CD4-positive, alpha-beta T cell treated with Interleukin-1 beta for 1 hour (primary cell): ENCODE results near the gene TMA7.
A peak's percentile ranks its signal among the peaks of the same experiment; 100 is the strongest.
"Not testable (repeated sequence)": the region's sequence is repeated elsewhere in the genome, so short reads cannot be mapped to it uniquely, and the experiment has no call there.

Experiments used
- DNase-seq, 2 donors: peaks; one replicate each; pipeline ENCODE4 v3.0.0-alpha.2; 2020 to 2022

TMA7 gene

DNA sequence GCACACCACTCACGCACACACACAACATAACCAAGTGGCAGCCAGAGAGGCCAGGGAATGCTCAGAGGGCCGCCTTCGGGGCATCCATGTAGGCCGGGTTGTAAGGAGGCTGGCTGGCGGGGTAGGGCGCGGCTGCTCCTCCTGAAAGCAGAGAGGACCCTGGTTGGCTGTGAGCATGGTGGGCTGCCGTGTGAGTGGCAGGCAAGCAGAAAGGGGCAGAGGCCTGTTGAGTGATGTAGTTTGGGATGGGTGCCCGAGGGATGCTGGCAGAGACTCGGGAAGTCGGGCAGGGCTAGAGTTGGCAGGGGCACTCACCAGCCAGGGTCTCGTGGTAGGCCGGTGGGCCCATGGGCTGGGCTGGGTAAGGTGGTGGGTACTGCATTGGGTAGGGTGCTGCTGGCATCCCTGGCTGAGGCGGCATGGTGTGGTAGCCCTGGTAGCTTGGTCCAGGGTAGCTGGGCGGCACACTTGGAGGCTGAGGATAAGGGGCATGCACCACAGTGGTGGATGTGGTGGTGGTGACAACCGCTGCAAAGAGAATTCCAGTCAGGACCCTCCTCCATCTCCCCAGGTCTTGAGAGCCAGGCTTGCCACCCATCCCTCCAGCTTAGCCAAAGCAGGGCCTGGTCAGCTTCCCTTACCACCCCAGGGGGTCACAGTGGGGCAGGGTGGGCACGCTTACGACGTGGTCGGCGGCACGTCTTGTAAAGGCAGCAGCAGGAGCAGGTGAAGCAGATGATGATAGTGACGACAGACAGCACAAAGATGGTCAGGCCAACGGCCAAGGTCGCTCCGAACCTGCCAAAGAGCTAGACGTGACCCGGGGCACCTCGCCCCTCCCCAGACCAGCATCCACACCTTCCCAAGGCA is 29.2 kb downstream of the TMA7 start:
- no peak for DNase-seq

DNA sequence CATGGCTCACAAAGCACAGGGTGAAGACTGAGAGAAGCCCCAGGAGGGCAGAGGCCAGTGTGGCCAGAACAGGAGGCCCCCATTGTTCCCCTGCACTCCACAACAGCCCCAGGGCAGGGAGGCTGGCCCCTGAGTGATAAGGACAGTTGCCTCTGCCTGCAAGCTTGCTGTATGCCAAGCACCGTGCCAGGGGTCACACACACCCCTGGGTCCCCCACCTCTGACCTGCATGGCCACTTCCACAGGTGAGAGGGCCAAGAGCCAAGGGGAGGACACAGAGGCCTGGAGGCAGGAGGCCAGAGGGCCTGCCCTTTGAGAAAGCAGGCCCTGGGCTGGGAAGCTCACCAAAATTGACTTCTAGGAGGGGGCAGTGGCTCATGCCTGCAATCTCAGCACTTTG is 30.2 kb downstream of the TMA7 start:
- no peak for DNase-seq

DNA sequence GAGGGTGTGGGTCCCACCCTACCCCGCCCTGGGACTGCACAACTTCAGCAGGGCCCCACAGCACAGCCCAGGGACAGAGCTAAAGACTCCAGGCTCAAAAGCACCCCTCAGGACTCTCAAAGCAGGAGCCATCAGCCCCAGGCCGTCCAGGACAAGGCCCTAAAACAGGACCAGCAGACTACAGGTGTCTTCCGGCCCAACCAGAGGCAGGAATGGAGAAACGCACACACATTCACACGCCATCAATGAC is 32.5 kb downstream of the TMA7 start:
- DNase-seq = no peak

DNA sequence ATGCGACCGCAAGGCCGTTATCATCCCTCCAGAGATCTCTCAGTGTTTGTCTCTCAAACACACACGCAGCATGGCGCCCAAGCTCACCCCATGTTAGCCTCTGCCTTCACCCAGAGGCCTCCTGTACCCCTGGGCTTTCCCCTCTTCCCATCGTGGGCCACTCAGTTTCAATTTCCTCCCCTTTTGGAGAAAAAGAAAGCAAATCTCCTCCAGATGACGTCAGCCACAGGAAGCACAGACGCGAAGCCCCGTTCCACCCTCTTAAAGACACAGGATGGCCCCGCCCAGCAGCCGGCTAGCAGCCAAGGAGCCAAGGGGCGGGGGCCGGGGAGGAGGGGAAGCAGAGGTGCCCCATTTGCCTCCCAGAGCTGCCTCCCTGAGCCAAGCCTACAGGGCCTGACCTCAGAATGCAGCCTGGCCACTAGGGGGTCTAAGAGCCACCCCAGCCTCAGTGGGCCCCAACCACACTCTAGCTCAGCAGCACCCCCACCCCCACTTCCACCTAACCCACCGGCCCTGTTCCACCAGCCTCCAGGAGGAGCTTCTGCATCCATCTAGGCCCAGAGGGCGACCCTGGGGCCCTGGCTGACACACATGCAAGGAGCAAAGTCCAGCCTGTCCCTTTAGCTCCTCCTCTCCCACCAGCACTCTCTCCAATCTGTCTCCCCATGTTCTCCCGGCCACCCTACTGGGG is 33.0 kb downstream of the TMA7 start:
- peak; percentile 97 for DNase-seq

DNA sequence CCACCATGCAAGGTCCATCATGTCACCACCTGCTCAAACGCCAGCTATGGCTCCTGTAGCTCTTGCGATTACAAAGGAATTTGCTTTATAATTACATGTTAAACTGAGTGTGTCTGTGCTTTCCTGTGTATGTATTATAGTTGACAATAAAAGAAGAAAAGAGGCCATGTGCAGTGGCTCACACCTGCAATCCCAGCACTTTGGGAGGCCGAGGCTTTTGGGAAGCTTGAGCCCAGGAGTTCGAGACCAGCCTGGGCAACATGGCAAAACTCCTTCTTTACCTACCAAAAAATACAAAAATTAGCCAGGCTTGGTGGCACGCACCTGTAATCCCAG is 33.5 kb downstream of the TMA7 start:
- DNase-seq = no peak

DNA sequence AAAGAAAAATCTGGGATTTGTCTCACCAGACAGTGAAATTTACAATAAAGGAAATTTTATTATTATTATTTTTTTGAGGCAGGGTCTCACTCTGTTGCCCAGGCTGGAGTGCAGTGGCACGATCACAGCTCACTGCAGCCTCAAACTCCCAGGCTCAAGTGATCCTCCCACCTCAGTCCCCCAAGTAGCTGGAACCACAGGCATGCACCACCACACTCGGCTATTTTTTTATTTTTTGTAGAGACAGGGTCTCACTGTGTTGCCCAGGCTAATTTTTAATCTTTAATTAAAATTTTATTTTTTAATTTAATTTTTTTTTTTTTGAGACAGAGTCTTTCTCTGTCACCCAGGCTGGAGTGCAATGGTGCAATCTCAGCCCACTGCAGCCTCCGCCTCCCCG is 34.0 kb downstream of the TMA7 start:
- not testable (repeated sequence) for DNase-seq

DNA sequence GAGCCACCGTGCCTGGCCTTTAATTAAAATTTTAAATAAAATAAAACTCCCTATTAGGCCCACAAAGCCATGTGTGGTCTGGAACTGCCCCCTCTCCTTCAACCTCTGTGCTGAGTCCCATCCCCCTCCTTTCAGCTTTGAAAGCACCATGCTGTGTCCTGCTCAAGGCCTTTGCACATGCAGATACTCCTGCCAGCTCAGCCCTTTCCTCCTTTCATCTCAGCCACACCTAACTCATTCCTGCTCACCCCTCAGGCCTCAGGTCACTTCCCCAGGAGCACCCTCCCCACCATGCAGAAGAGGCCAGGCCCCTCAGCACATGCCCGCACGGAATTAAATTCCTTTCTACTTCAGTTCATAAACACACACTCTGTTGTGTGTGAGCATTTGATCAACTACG is 34.6 kb downstream of the TMA7 start:
- no peak for DNase-seq

DNA sequence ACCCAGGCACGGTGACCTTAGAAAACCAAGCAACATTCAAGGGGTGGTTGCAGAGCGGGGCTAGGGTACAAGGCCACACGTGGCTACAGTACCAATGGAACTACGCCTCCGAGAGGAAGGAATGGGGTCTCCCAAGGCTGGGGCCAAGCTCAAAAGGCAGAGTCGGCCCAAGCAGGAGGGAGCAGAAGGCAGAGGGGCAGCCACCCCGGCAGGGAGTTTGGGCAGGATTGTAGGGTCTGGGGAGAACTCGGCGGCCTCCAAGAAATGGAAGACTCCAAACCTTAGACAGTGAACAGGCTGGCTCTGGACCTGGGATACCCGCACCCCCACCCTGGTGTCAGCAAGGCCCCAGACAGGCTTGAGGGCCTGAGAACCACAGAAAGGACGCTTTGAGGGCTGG is 35.1 kb downstream of the TMA7 start:
- DNase-seq = no peak

DNA sequence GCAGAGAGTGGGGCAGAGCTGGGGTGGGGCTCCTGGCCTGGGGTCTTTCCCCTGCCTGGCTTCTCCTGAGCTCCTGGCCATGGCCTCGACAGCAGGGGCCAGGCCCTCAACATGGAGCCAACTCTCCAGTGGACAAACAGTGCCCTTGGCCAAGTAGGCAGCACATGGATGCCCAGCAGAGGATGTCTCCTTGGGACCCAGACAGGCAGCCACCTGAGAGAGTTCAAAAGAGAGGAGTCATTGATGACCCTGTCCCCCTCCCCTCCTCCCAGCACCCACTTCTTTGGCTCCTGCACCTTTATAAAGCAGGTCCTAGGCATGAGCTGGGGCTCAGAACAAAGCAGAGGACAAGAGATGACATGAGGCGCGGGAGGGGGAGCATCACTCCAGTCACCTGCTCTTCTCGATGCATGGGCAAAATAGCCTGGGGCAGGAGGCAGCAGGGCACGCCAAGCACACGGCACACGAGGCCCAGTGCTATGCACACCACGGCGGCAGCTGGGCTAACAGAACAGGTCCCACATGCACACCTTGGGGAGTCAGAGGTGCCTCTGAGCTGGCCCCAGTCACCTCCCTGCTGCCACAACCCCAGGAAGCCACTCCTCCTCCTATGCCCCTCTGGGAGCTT is 36.5 kb downstream of the TMA7 start:
- DNase-seq = no peak

DNA sequence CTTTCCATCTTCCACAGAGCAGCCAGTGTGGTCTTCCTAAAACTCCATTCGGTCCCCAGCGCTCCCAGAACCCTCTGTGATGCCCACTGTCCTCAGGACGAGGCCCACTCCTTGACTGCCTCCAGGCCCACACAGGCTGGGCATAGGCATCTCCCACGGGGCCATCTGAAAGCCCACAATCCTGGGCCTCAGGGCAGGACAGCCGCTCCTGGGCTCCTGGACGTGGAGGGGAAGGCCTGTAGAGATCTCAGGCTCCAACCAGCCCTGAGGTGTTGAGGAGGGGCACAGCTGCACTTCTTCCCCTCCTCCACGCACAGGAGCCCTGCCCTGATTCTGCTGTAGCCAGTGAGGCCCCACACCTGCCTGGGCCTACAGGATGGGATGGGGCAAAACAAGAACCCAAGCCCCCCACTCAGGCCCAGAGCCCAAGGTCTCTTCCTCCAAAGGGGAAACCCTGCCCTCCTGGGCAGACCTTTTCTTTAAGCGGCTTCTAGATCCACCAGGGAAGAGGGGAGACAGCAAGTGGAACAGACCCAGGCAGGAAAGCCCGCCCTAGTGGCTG is 38.0 kb downstream of the TMA7 start:
- no peak for DNase-seq

DNA sequence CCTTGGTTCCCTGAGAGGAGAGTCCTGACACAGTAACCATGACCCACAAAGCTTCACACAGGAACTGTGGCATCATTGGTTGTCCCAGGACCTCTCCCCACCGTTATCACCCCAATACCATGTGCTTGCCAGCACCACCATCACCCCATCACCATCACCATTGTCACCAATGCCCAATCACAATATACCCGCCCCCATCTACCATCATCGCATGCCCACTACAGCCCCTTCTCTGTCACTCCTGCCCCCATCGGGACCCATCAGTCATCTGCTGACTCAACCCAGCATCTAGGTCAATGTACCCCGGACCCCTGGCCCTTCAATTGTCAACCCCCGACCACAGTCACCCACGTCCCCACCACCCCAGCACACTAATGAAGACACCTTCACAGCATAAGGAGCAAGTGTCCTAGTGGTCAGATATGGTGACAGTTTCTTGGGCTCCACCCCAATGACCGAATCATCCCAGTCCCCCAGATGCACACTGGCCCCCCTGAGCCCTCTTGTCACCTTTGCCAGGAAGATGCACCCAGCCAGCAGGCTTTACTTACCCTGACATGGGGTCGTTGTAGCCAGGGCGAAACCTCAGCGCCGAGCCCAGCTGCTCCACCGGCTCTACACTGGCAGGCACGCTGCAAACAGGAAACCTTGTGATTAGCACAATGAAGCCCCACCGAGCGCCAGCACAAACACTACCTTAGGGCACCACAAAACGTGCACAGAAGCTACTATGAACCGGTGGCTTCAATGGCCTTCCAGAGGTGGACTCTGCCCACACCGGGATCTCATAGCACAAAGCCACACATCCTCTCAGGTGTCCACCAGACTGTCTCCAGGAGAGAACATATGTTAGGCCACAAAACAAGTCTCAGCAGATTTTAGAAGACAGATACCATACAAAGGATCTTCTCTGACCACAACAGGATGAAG is 38.8 kb downstream of the TMA7 start:
- peak; percentile 54 to 70 for DNase-seq

DNA sequence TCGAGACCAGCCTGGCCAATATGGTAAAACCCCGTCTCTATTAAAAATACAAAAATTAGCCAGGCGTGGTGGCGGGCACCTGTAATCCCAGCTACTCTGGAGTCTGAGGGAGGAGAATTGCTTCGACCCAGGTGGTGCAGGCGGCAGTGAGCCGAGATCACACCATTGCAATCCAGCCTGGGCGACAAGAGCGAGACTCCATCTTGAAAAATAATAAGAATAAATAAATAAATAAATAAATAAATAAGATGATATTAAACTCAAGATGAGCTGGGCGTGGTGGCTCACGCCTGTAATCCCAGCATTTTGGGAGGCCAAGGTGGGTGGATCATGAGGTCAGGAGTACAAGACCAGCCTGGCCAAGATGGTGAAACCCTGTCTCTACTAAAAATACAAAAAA is 40.8 kb downstream of the TMA7 start:
- not testable (repeated sequence) for DNase-seq

DNA sequence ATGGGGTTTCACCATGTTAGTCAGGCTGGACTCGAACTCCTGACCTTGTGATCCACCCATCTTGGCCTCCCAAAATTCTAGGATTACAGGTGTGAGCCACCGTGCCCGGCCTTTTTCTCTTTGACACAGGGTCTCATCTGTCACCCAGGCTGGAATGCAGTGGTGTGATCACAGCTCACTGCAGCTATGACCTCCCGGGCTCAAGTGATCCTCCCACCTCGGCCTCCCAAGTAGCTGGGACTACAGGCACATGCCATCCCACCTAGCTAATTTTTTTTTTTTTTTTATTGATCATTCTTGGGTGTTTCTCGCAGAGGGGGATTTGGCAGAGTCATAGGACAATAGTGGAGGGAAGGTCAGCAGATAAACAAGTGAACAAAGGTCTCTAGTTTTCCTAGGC is 42.8 kb downstream of the TMA7 start:
- DNase-seq = not testable (repeated sequence)

DNA sequence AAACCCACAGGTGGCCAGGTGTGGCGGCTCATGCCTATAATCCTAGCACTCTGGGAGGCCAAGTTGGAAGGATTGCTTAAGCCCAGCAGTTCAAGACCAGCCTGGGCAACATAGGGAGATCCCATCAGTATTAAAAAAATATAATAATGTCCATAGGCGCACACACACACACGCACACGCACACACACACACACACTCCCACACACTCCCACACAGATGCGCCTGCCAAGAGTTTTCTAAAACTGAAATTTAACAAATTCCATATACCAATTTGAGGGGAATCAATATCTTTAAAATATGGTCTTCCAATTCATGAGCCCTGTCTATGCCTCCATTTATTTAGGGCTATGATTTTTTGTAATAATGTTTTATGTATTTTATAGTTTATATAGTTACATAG is 46.9 kb downstream of the TMA7 start:
- DNase-seq = no peak

DNA sequence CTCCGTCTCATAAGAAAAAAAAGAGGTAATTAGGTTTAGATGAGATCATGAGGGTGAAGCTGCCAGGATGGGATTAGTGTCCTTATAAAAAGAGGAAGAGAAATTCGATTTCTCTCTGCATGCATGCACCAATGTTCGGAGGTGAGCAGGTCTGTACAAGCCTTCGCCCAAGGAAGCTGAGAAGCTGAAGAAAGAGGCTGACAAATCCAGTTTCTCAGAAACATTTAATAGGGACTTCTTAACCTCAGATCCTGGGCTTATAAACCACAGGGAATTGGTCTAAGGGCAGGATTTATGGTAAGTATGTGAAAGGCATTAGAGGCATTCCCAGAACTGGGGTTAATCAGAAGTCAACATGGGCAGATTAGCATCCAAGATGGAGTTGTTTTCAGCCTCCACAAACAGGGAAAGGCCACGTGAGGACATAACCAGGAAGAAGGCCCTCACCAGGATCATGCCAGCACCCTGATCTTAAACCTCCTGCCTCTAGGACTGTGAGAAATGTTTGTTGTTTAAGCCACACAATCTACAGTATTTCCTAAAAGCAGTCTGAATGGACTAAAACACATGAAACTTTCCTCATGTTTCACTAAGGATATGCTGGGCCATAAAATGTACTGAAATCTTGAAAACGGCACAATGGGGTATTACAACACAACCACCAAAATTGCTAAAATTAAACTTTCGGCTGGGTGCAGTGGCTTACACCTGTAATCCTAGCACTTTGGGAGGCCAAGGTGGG is 52.6 kb downstream of the TMA7 start:
- peak in 1 of 2 donors; percentile 25 for DNase-seq

DNA sequence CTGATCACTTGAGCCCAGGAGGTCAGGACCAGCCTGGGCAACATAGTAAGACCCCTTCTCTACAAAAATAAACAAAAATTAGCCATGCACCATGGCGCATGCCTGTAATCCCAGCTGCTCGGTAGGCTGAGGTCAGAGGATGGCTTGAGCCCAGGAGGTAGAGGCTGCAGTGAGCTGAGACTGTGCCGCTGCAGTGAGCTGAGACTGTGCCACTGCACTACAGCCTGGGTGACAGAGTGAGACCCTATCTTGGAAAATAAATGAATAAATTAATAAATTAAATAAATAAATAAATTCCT is 53.1 kb downstream of the TMA7 start:
- DNase-seq = no peak
